Calu3 (cell line): ENCODE measurements around the gene SMG9. TPM values are rescaled to one million over a fixed set of nuclear protein-coding genes. Genes with fewer than 3 reads are reported as not detected.
A peak's percentile ranks its signal among the peaks of the same experiment; 100 is the strongest.

Experiments used
- BruUV-seq: library from RNA; stranded (reverse); fragments of 400-500 nt; replicated peaks from 2 replicates; lab custom pipeline; 2021; lab: Mats Ljungman, UMichigan
- CTCF ChIA-PET: fragments of 300-600 bp; sonication (Branson Sonifier 250); formaldehyde crosslinking; loops from one replicate; lab custom pipeline; 2022; ENCODE audit warnings: antibody characterized with exemption; lab: Charles Lee
- DNase-seq: peaks from one replicate; pipeline ENCODE4 v3.0.0; 2022
- H3K27ac Mint-ChIP-seq: one replicate; pipeline ENCODE4 v1.8.0; 2022; ENCODE audit warnings: mixed read lengths; ENCODE audit not compliant: unreplicated experiment
- H3K27me3 Mint-ChIP-seq: one replicate; pipeline ENCODE4 v1.8.0; 2022; ENCODE audit warnings: mixed read lengths; ENCODE audit not compliant: unreplicated experiment
- H3K36me3 Mint-ChIP-seq: one replicate; pipeline ENCODE4 v1.8.0; 2022; ENCODE audit warnings: mild to moderate bottlenecking, moderate library complexity, mixed read lengths; ENCODE audit not compliant: insufficient read depth, unreplicated experiment
- H3K4me1 Mint-ChIP-seq: one replicate; pipeline ENCODE4 v1.8.0; 2022; ENCODE audit warnings: mild to moderate bottlenecking, low read depth, mixed read lengths; ENCODE audit not compliant: unreplicated experiment
- H3K4me3 Mint-ChIP-seq: one replicate; pipeline ENCODE4 v1.8.0; 2022; ENCODE audit warnings: mild to moderate bottlenecking, low read depth, moderate library complexity, mixed read lengths; ENCODE audit not compliant: unreplicated experiment
- H3K9me3 Mint-ChIP-seq: one replicate; pipeline ENCODE4 v1.8.0; 2022; ENCODE audit warnings: low read depth, mixed read lengths; ENCODE audit not compliant: unreplicated experiment
- CTCF ChIP-seq: fragments of 200-600 bp; IDR thresholded peaks from one replicate; pipeline ENCODE4 v1.8.0; 2022; ENCODE audit warnings: antibody characterized with exemption; ENCODE audit not compliant: unreplicated experiment
- intact Hi-C: fragments of 100-400 bp; cut with micrococcal nuclease; formaldehyde crosslinking; loops from one replicate; pipeline ENCODE4 v1.10.0; 2022; ENCODE audit not compliant: unreplicated experiment
- total RNA-seq: library from RNA; stranded (reverse); gene quantifications from 2 replicates; pipeline ENCODE4 v1.2.3, GENCODE V29; 2022

Gene SMG9
- total RNA-seq, 1 experiment from 2014 or later, result 85.5 TPM

GRCh38 chr19:43694553-43694952 is 60.2 kb downstream of the SMG9 start:
- BruUV-seq, result no TSS peak
- no peaks in the 10 kb centered on the region for H3K27me3 Mint-ChIP-seq
- no peak overlapping the region for H3K27ac Mint-ChIP-seq
- peaks cover 7% of the 10 kb centered on the region for H3K9me3 Mint-ChIP-seq
- CTCF ChIA-PET, result interaction anchor here (1.1 kb wide), 1 partner anchor 13 kb away, joined by 3 read pairs; no protein-coding TSS in a partner anchor
- H3K4me3 Mint-ChIP-seq, result no peak overlapping the region
- no peak for TF ChIP-seq CTCF
- intact Hi-C loops, result no loop called here
- H3K36me3 Mint-ChIP-seq, result no peaks in the 10 kb centered on the region
- peaks cover 9% of the 10 kb centered on the region for H3K4me1 Mint-ChIP-seq
- no peak for DNase-seq

- no peak for DNase-seq
- CTCF ChIA-PET, result interaction anchor here (0.6 kb wide), 1 partner anchor 1571 kb away, joined by 3 read pairs; no protein-coding TSS in a partner anchor
Measured at GRCh38 chr19:43692877-43693276, 61.9 kb downstream of the SMG9 start.

GRCh38 chr19:43692385-43692784 is 62.4 kb downstream of the SMG9 start:
- CTCF ChIA-PET, result interaction anchor here (0.6 kb wide), 1 partner anchor 1572 kb away, joined by 3 read pairs; no protein-coding TSS in a partner anchor
- no peaks in the 10 kb centered on the region for H3K36me3 Mint-ChIP-seq

More at GRCh38 chr19:43692877-43693276, 61.9 kb downstream of the SMG9 start:
- no peak overlapping the region for H3K4me3 Mint-ChIP-seq
- peaks cover 7% of the 10 kb centered on the region for H3K9me3 Mint-ChIP-seq
- intact Hi-C loops, result no loop called here
- H3K27ac Mint-ChIP-seq, result peak overlapping the region; percentile 64
- no peaks in the 10 kb centered on the region for H3K27me3 Mint-ChIP-seq
- BruUV-seq, result no TSS peak
- peaks cover 9% of the 10 kb centered on the region for H3K4me1 Mint-ChIP-seq
- no peak for TF ChIP-seq CTCF
- no peaks in the 10 kb centered on the region for H3K36me3 Mint-ChIP-seq

GRCh38 chr19:43691755-43692154 is 63.0 kb downstream of the SMG9 start:
- no TSS peak for BruUV-seq
- Mint-ChIP-seq H3K4me1 (peaks cover 19% of the 10 kb centered on the region), H3K27ac (no peak overlapping the region), H3K4me3 (no peak overlapping the region), H3K27me3 (no peaks in the 10 kb centered on the region), H3K36me3 (no peaks in the 10 kb centered on the region), H3K9me3 (peaks cover 7% of the 10 kb centered on the region)
- CTCF ChIA-PET, result no interaction called here
- TF ChIP-seq CTCF, result no peak
- DNase-seq, result no peak
- intact Hi-C loops, result no loop called here

More at GRCh38 chr19:43692385-43692784, 62.4 kb downstream of the SMG9 start:
- Mint-ChIP-seq H3K9me3 (peaks cover 7% of the 10 kb centered on the region), H3K27me3 (no peaks in the 10 kb centered on the region), H3K4me1 (peaks cover 13% of the 10 kb centered on the region), H3K27ac (no peak overlapping the region), H3K4me3 (no peak overlapping the region)
- intact Hi-C loops, result no loop called here
- no peak for TF ChIP-seq CTCF
- BruUV-seq, result no TSS peak
- no peak for DNase-seq
